ENCODE data around the gene HIBADH. TPM values are rescaled to one million over a fixed set of nuclear protein-coding genes. Genes with fewer than 3 reads are reported as not detected.

Gene HIBADH
- total and polyA plus RNA-seq, 9 of the 15 experiments (the other 6 are each of a cell fraction or from before 2014, with no cell fraction given): 10.7 to 67.8 (median 36.9) TPM

DNA sequence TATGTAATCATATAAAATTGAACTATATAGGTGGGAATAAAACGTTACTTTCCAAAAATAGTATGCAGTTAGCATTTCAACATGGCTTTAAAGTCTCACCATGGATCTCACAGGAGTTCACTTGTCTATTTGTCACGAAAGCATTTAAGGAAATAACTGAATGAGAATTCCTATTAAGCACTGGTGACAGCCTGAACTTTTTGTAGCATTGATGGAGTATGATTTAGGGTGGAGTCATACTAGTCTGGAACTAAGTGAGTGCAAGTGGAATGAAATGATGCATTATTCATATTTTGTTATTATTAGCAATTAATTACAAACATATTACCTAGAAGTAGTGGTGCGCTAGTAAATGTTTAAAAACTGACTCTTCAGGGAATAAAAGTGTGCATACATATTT is 26.0 kb upstream of the HIBADH start:
- no TSS peak for BruUV-seq (replicated peaks)
- CTCF ChIA-PET (ENCODE audit: low intra/inter-chr PET ratio): no interaction called here
- H2AFZ ChIP-seq (ENCODE audit: low read depth, low read length): no peak overlapping the region
- no peak overlapping the region for H3K4me2 ChIP-seq (ENCODE audit: insufficient read depth, low read length)
- H4K20me1 ChIP-seq (replicated peaks; ENCODE audit: control insufficient read depth, insufficient read depth, low read length): no peaks in the 10 kb centered on the region
- H3K4me3 ChIP-seq: no peak overlapping the region
- FAIRE-seq: no peak
- H3K9ac ChIP-seq (ENCODE audit: insufficient read depth in 1 of 2, low read depth in 2 of 2, low read length in 2 of 2): no peak overlapping the region
- in situ Hi-C loops (cut with MboI) (no loop called here), intact Hi-C loops (cut with micrococcal nuclease) (loop anchor here (1.0 to 2.0 kb wide), 3 partner anchors 86 to 332 kb away; no protein-coding TSS in a partner anchor)
- no peak for ATAC-seq
- H3K9me1 ChIP-seq (ENCODE audit: control insufficient read depth, insufficient read depth, low read length): no peaks in the 10 kb centered on the region
- H3K27ac ChIP-seq (ENCODE audit: extremely low read depth, low read depth, low read length): no peak overlapping the region
- no peaks in the 10 kb centered on the region for H3K27me3 ChIP-seq (ENCODE audit: control insufficient read depth in 2 of 2, insufficient read depth in 2 of 2, low read length in 2 of 2)
- no peak for DNase-seq (ENCODE audit: extremely low read depth in 1 of 4, low spot score in 3 of 4)
- no peaks in the 10 kb centered on the region for H3K79me2 ChIP-seq (ENCODE audit: control insufficient read depth, insufficient read depth, low read length)
- H3K36me3 ChIP-seq (ENCODE audit: control insufficient read depth, insufficient read depth, low read length): no peaks in the 10 kb centered on the region
- 19% methylated on average over 3 of the region's 3 CpGs for WGBS (ENCODE audit: insufficient coverage, low coverage, missing lambda C conversion rate)
- no peaks in the 10 kb centered on the region for H3K9me3 ChIP-seq (replicated peaks; ENCODE audit: control insufficient read depth, insufficient read depth, low read depth, low read length)
- POLR2A ChIA-PET: interaction anchor here (0.8 kb wide), 1 partner anchor 138 kb away, joined by 3 read pairs; no protein-coding TSS in a partner anchor
- no peaks in the 10 kb centered on the region; a peak in 1 of 5 replicates for H3K4me1 ChIP-seq (replicated peaks in 1 of 2; ENCODE audit: control insufficient read depth in 2 of 2, insufficient read depth in 2 of 2, low read length in 2 of 2)
- no peak for TF ChIP-seq ZNF282 (CRISPR knock-in tag; IDR thresholded peaks at IDR 0.05)
- TF ChIP-seq TAF15 (IDR thresholded peaks at IDR 0.05; ENCODE audit: low read depth, low read length): no peak
- TF ChIP-seq, protein P1, sequence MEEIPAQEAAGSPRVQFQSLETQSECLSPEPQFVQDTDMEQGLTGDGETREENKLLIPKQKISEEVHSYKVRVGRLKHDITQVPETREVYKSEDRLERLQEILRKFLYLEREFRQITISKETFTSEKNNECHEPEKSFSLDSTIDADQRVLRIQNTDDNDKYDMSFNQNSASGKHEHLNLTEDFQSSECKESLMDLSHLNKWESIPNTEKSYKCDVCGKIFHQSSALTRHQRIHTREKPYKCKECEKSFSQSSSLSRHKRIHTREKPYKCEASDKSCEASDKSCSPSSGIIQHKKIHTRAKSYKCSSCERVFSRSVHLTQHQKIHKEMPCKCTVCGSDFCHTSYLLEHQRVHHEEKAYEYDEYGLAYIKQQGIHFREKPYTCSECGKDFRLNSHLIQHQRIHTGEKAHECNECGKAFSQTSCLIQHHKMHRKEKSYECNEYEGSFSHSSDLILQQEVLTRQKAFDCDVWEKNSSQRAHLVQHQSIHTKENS (CRISPR knock-in tag; IDR thresholded peaks at IDR 0.05): no peak
- TF ChIP-seq HCFC1 (IDR thresholded peaks at IDR 0.05; ENCODE audit: low read depth, low read length): no peak
- TF ChIP-seq ZNF134 (CRISPR knock-in tag; conservative IDR thresholded peaks at IDR 0.05): no peak
- no peak for TF ChIP-seq TAF9B (IDR thresholded peaks at IDR 0.05; ENCODE audit: partially characterized antibody)
- TF ChIP-seq ZNF143 (CRISPR knock-in tag; IDR thresholded peaks at IDR 0.05): no peak
- TF ChIP-seq TGIF2 (CRISPR knock-in tag; IDR thresholded peaks at IDR 0.05): no peak
- TF ChIP-seq SMAD2 (IDR thresholded peaks at IDR 0.05; ENCODE audit: low read depth, low read length): no peak
- TF ChIP-seq, protein P2, sequence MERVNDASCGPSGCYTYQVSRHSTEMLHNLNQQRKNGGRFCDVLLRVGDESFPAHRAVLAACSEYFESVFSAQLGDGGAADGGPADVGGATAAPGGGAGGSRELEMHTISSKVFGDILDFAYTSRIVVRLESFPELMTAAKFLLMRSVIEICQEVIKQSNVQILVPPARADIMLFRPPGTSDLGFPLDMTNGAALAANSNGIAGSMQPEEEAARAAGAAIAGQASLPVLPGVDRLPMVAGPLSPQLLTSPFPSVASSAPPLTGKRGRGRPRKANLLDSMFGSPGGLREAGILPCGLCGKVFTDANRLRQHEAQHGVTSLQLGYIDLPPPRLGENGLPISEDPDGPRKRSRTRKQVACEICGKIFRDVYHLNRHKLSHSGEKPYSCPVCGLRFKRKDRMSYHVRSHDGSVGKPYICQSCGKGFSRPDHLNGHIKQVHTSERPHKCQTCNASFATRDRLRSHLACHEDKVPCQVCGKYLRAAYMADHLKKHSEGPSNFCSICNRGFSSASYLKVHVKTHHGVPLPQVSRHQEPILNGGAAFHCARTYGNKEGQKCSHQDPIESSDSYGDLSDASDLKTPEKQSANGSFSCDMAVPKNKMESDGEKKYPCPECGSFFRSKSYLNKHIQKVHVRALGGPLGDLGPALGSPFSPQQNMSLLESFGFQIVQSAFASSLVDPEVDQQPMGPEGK (CRISPR knock-in tag; IDR thresholded peaks at IDR 0.05; ENCODE audit: borderline replicate concordance): no peak
- no peak for TF ChIP-seq NFE2L1 (tag; IDR thresholded peaks at IDR 0.05; ENCODE audit: borderline replicate concordance, low read depth)
- TF ChIP-seq, protein P3, sequence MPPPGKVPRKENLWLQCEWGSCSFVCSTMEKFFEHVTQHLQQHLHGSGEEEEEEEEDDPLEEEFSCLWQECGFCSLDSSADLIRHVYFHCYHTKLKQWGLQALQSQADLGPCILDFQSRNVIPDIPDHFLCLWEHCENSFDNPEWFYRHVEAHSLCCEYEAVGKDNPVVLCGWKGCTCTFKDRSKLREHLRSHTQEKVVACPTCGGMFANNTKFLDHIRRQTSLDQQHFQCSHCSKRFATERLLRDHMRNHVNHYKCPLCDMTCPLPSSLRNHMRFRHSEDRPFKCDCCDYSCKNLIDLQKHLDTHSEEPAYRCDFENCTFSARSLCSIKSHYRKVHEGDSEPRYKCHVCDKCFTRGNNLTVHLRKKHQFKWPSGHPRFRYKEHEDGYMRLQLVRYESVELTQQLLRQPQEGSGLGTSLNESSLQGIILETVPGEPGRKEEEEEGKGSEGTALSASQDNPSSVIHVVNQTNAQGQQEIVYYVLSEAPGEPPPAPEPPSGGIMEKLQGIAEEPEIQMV (tag; conservative IDR thresholded peaks at IDR 0.05; ENCODE audit: low read depth): no peak
- TF ChIP-seq FOXP1 (CRISPR knock-in tag; IDR thresholded peaks at IDR 0.05): no peak
- TF ChIP-seq, protein P4, sequence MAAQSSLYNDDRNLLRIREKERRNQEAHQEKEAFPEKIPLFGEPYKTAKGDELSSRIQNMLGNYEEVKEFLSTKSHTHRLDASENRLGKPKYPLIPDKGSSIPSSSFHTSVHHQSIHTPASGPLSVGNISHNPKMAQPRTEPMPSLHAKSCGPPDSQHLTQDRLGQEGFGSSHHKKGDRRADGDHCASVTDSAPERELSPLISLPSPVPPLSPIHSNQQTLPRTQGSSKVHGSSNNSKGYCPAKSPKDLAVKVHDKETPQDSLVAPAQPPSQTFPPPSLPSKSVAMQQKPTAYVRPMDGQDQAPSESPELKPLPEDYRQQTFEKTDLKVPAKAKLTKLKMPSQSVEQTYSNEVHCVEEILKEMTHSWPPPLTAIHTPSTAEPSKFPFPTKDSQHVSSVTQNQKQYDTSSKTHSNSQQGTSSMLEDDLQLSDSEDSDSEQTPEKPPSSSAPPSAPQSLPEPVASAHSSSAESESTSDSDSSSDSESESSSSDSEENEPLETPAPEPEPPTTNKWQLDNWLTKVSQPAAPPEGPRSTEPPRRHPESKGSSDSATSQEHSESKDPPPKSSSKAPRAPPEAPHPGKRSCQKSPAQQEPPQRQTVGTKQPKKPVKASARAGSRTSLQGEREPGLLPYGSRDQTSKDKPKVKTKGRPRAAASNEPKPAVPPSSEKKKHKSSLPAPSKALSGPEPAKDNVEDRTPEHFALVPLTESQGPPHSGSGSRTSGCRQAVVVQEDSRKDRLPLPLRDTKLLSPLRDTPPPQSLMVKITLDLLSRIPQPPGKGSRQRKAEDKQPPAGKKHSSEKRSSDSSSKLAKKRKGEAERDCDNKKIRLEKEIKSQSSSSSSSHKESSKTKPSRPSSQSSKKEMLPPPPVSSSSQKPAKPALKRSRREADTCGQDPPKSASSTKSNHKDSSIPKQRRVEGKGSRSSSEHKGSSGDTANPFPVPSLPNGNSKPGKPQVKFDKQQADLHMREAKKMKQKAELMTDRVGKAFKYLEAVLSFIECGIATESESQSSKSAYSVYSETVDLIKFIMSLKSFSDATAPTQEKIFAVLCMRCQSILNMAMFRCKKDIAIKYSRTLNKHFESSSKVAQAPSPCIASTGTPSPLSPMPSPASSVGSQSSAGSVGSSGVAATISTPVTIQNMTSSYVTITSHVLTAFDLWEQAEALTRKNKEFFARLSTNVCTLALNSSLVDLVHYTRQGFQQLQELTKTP (IDR thresholded peaks at IDR 0.05; ENCODE audit: low read depth in 1 of 2, partially characterized antibody in 2 of 2): no peak
